Tibial nerve (tissue), 4 donors: ENCODE measurements around the gene AGXT.
"Not testable (repeated sequence)": the region's sequence is repeated elsewhere in the genome, so short reads cannot be mapped to it uniquely, and the experiment has no call there.

Experiments used
- CTCF ChIP-seq, 5 experiments: fragments of 200-600 bp in 3 of 5; fragments of 450-650 bp in 2 of 5; sonication (generic) in 3 of 5; IDR thresholded peaks; one replicate each; pipeline ENCODE4 v1.5.1; 2016 to 2019; ENCODE audit warnings: antibody characterized with exemption in 5 of 5, mild to moderate bottlenecking in 3 of 5, moderate library complexity in 2 of 5
- EP300 ChIP-seq, 2 donors: sonication (generic); formaldehyde crosslinking; IDR thresholded peaks; one replicate each; pipeline ENCODE4 v1.6.1; 2017; ENCODE audit warnings: antibody characterized with exemption in 2 of 2, mild to moderate bottlenecking in 1 of 2
- POLR2A ChIP-seq, 2 donors: fragments of 450-650 bp; IDR thresholded peaks; one replicate each; pipeline ENCODE4 v1.6.1; 2017; ENCODE audit warnings: antibody characterized with exemption in 2 of 2, mild to moderate bottlenecking in 2 of 2, moderate library complexity in 2 of 2

GRCh38 chr2:240846309-240846708 lies 22.3 kb upstream of the AGXT start:
- TF ChIP-seq CTCF, POLR2A, EP300 (IDR thresholded peaks at IDR 0.05): not testable (repeated sequence)
